Naive B cell (primary cell): ENCODE data around the gene PDE10A. TPM values are rescaled to one million over a fixed set of nuclear protein-coding genes. Genes with fewer than 3 reads are reported as not detected.

Experiments used
- ATAC-seq, 2 donors: fragments of 150-1000 bp; cut with Tn5 transposase; 2 replicates each; pipeline ENCODE4 v1.10.0; 2021; ENCODE audit warnings: low read depth in 2 of 2, mild to moderate bottlenecking in 2 of 2, moderate library complexity in 2 of 2
- DNase-seq: peaks from one replicate; pipeline ENCODE4 v3.0.0; 2022
- H3K27ac Mint-ChIP-seq, 6 donors: one replicate each; pipeline ENCODE4 v1.8.0; 2020 to 2022; ENCODE audit warnings: mild to moderate bottlenecking in 6 of 6, mixed read lengths in 6 of 6, moderate library complexity in 5 of 6, inconsistent platforms in 2 of 6
- H3K27me3 Mint-ChIP-seq, 3 donors: one replicate each; pipeline ENCODE4 v1.8.0; 2021 to 2022; ENCODE audit warnings: mixed read lengths in 3 of 3, mild to moderate bottlenecking in 1 of 3
- H3K36me3 Mint-ChIP-seq, 2 donors: one replicate each; pipeline ENCODE4 v1.8.0; 2020 to 2022; ENCODE audit warnings: mixed read lengths in 2 of 2, inconsistent platforms in 1 of 2, mild to moderate bottlenecking in 1 of 2
- H3K4me1 Mint-ChIP-seq, 3 donors: one replicate each; pipeline ENCODE4 v1.8.0; 2020 to 2022; ENCODE audit warnings: mixed read lengths in 3 of 3, inconsistent platforms in 1 of 3, mild to moderate bottlenecking in 1 of 3, moderate library complexity in 1 of 3
- H3K4me3 Mint-ChIP-seq, 8 donors: one replicate each; pipeline ENCODE4 v1.8.0; 2020 to 2022; ENCODE audit warnings: mild to moderate bottlenecking in 8 of 8, mixed read lengths in 8 of 8, moderate library complexity in 8 of 8, inconsistent platforms in 2 of 8
- H3K9me3 Mint-ChIP-seq, 7 donors: one replicate each; pipeline ENCODE4 v1.8.0; 2020 to 2022; ENCODE audit warnings: mixed read lengths in 7 of 7, mild to moderate bottlenecking in 5 of 7, inconsistent platforms in 2 of 7, moderate library complexity in 1 of 7
- polyA plus RNA-seq, 6 donors: library from polyadenylated mRNA; unstranded; fragments of 300-500 nt; fragmentation: Illumina TruSeq; gene quantifications; one replicate each; pipeline ENCODE4 v1.2.3, GENCODE V29; 2021; ENCODE audit warnings: low read depth in 6 of 6

Gene PDE10A
- polyA plus RNA-seq, 6 donors from 2014 or later: not detected

GRCh38 chr6:165671222-165671768, 8.3 kb upstream of the PDE10A start:
- ATAC-seq (no peak), DNase-seq (no peak)
- Mint-ChIP-seq H3K36me3 (no peaks in the 10 kb centered on the region), H3K9me3 (no peaks in the 10 kb centered on the region), H3K27me3 (peaks cover 16 to 30% (median 28%) of the 10 kb centered on the region in 3 donors), H3K4me1 (no peaks in the 10 kb centered on the region), H3K27ac (no peak overlapping the region), H3K4me3 (no peak overlapping the region)

GRCh38 chr6:165668951-165669350, 5.9 kb upstream of the PDE10A start:
- Mint-ChIP-seq H3K27ac (no peak overlapping the region), H3K4me3 (no peak overlapping the region), H3K9me3 (peaks cover 0 to 5% (median 0%) of the 10 kb centered on the region in 7 donors), H3K4me1 (peaks cover 0 to 5% (median 4%) of the 10 kb centered on the region in 3 donors), H3K27me3 (peaks cover 30 to 47% (median 46%) of the 10 kb centered on the region in 3 donors), H3K36me3 (no peaks in the 10 kb centered on the region)
- no peak for DNase-seq
- no peak for ATAC-seq

- Mint-ChIP-seq H3K4me1 (peaks cover 3 to 11% (median 6%) of the 10 kb centered on the region in 3 donors), H3K9me3 (peaks cover 0 to 5% (median 0%) of the 10 kb centered on the region in 7 donors), H3K36me3 (no peaks in the 10 kb centered on the region), H3K4me3 (peak overlapping the region in 1 of 8 donors; percentile 47), H3K27me3 (peaks cover 25 to 55% (median 52%) of the 10 kb centered on the region in 3 donors), H3K27ac (no peak overlapping the region)
- no peak for DNase-seq
- ATAC-seq: no peak
These were observed 2.3 kb upstream of the PDE10A start for GRCh38 chr6:165665384-165665672.

GRCh38 chr6:165664559-165665383, 1.7 kb upstream of the PDE10A start:
- Mint-ChIP-seq H3K4me3 (peak overlapping the region in 2 of 8 donors; percentile 21 to 47), H3K27ac (no peak overlapping the region), H3K36me3 (no peaks in the 10 kb centered on the region), H3K27me3 (peaks cover 28 to 56% (median 52%) of the 10 kb centered on the region in 3 donors), H3K9me3 (peaks cover 0 to 5% (median 0%) of the 10 kb centered on the region in 7 donors), H3K4me1 (peaks cover 3 to 11% (median 8%) of the 10 kb centered on the region in 3 donors)
- ATAC-seq (no peak), DNase-seq (no peak)

- Mint-ChIP-seq H3K9me3 (peaks cover 0 to 5% (median 0%) of the 10 kb centered on the region in 7 donors), H3K27ac (peak overlapping the region in 1 of 6 donors; percentile 54), H3K36me3 (no peaks in the 10 kb centered on the region), H3K27me3 (peaks cover 31 to 59% (median 57%) of the 10 kb centered on the region in 3 donors), H3K4me3 (peak overlapping the region in 4 of 8 donors; percentile 20 to 72 (median 26)), H3K4me1 (peaks cover 3 to 12% (median 11%) of the 10 kb centered on the region in 3 donors)
- ATAC-seq (no peak), DNase-seq (no peak)
These were observed 906 bp upstream of the PDE10A start for GRCh38 chr6:165663736-165664558.

GRCh38 chr6:165663377-165663735, 315 bp upstream of the PDE10A start:
- Mint-ChIP-seq H3K27ac (no peak overlapping the region), H3K4me1 (peaks cover 3 to 12% (median 11%) of the 10 kb centered on the region in 3 donors), H3K9me3 (peaks cover 0 to 5% (median 0%) of the 10 kb centered on the region in 7 donors), H3K4me3 (peak overlapping the region in 4 of 8 donors; percentile 5 to 72 (median 48)), H3K36me3 (no peaks in the 10 kb centered on the region), H3K27me3 (peaks cover 33 to 60% (median 57%) of the 10 kb centered on the region in 3 donors)
- ATAC-seq (no peak), DNase-seq (no peak)

GRCh38 chr6:165662041-165662748, 846 bp downstream of the PDE10A start:
- H3K4me1 Mint-ChIP-seq: peaks cover 3 to 12% (median 11%) of the 10 kb centered on the region in 3 donors
- H3K27ac Mint-ChIP-seq: no peak overlapping the region
- H3K27me3 Mint-ChIP-seq: peaks cover 30 to 65% (median 63%) of the 10 kb centered on the region in 3 donors
- DNase-seq: no peak
- H3K9me3 Mint-ChIP-seq: peaks cover 0 to 5% (median 0%) of the 10 kb centered on the region in 7 donors
- ATAC-seq: no peak
- no peaks in the 10 kb centered on the region for H3K36me3 Mint-ChIP-seq
- H3K4me3 Mint-ChIP-seq: no peak overlapping the region

GRCh38 chr6:165661664-165662025, 1.4 kb downstream of the PDE10A start:
- no peaks in the 10 kb centered on the region for H3K36me3 Mint-ChIP-seq
- peaks cover 0 to 5% (median 0%) of the 10 kb centered on the region in 7 donors for H3K9me3 Mint-ChIP-seq
- peaks cover 3 to 12% (median 11%) of the 10 kb centered on the region in 3 donors for H3K4me1 Mint-ChIP-seq
- ATAC-seq (no peak), DNase-seq (no peak)
- peaks cover 30 to 62% (median 60%) of the 10 kb centered on the region in 3 donors for H3K27me3 Mint-ChIP-seq
- no peak overlapping the region for H3K4me3 Mint-ChIP-seq
- no peak overlapping the region for H3K27ac Mint-ChIP-seq

GRCh38 chr6:165660857-165661663, 2.0 kb downstream of the PDE10A start:
- DNase-seq (no peak), ATAC-seq (no peak)
- Mint-ChIP-seq H3K9me3 (peaks cover 0 to 5% (median 0%) of the 10 kb centered on the region in 7 donors), H3K27ac (no peak overlapping the region), H3K4me1 (peaks cover 3 to 12% (median 11%) of the 10 kb centered on the region in 3 donors), H3K27me3 (peaks cover 30 to 57% (median 56%) of the 10 kb centered on the region in 3 donors), H3K36me3 (no peaks in the 10 kb centered on the region), H3K4me3 (peak overlapping the region in 1 of 8 donors; percentile 51)

GRCh38 chr6:165659945-165660856, 2.8 kb downstream of the PDE10A start:
- Mint-ChIP-seq H3K36me3 (no peaks in the 10 kb centered on the region), H3K4me1 (peaks cover 3 to 12% (median 11%) of the 10 kb centered on the region in 3 donors), H3K4me3 (peak overlapping the region in 1 of 8 donors; percentile 75), H3K9me3 (peaks cover 0 to 5% (median 0%) of the 10 kb centered on the region in 7 donors), H3K27ac (no peak overlapping the region), H3K27me3 (peaks cover 27 to 53% (median 52%) of the 10 kb centered on the region in 3 donors)
- no peak for ATAC-seq
- no peak for DNase-seq

GRCh38 chr6:165658395-165659058, 4.5 kb downstream of the PDE10A start:
- ATAC-seq (no peak), DNase-seq (no peak)
- Mint-ChIP-seq H3K36me3 (no peaks in the 10 kb centered on the region), H3K4me1 (peaks cover 2 to 6% (median 2%) of the 10 kb centered on the region in 3 donors), H3K9me3 (no peaks in the 10 kb centered on the region), H3K4me3 (no peak overlapping the region), H3K27ac (peak overlapping the region in 1 of 6 donors; percentile 39), H3K27me3 (peaks cover 14 to 36% (median 35%) of the 10 kb centered on the region in 3 donors)
